ENCODE results near the gene PTPRF. TPM values are rescaled to one million over a fixed set of nuclear protein-coding genes. Genes with fewer than 3 reads are reported as not detected.

PTPRF gene
- total RNA-seq, 2 donors from 2014 or later, result 203 to 250 TPM

DNA sequence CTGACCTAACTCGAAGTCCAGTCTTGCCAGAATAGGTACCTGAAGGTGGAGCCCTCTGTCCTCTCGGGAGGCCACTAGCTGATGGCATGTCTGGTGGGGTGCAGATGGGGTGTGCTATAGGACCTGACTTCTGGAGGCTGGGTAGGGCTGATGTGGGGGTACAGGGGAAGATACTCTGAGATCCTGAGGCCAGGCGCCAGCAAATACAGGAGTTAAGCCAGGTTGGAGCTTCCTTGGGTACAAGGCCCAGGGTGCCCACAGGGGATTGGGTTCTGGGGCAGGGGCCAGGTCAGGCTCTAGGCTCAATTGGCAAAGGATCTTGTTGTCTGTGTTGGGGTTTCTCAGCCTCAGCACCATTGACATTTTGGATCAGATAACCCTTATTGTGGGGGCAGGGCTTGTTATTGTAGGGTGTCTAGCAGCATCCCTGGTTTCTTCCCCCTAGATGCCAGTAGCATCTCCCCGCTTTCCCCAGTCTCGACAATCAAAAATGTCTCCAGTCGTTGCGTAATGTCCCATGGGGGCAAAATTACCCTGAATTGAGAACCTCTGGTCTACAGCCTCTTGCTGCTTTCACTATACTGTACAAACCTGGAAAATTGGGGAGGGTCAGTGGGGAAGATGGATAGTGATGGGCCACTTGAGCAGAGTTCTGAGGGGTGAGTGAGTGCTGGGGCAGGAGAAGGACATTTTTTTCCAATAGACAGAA, 9.2 kb downstream of the PTPRF start:
- no peaks in the 10 kb centered on the region for H3K27me3 Mint-ChIP-seq (ENCODE audit: insufficient read depth)
- H3K4me1 ChIP-seq (ENCODE audit: control insufficient read depth, insufficient read depth, low read length), result no peaks in the 10 kb centered on the region
- peaks cover 32% of the 10 kb centered on the region for H3K4me1 Mint-ChIP-seq
- H3K9me3 Mint-ChIP-seq, result no peaks in the 10 kb centered on the region
- H3K36me3 ChIP-seq (ENCODE audit: control insufficient read depth, insufficient read depth, low read length), result peaks cover 34% of the 10 kb centered on the region
- H3K4me3 ChIP-seq (ENCODE audit: low read length), result no peak overlapping the region
- no peaks in the 10 kb centered on the region for H3K9me3 ChIP-seq (ENCODE audit: control insufficient read depth, low read length)
- H3K27ac Mint-ChIP-seq, result no peak overlapping the region
- peak overlapping the region; percentile 55 for H3K27ac ChIP-seq (ENCODE audit: low read depth, low read length)
- peaks cover 22% of the 10 kb centered on the region for H3K36me3 Mint-ChIP-seq (ENCODE audit: low read depth)
- H3K27me3 ChIP-seq (ENCODE audit: control insufficient read depth, insufficient read depth, low read length, poor library complexity, severe bottlenecking), result no peaks in the 10 kb centered on the region
- WGBS, 2 experiments (ENCODE audit: insufficient coverage in 1 of 2, insufficient read length in 1 of 2), result 94 to 100% methylated on average over 4 to 7 of the region's 7 CpGs
- no peak for TF ChIP-seq CTCF (conservative IDR thresholded peaks at IDR 0.05)
- DNase-seq, result no peak
- H3K4me3 Mint-ChIP-seq, result no peak overlapping the region
- H3K9ac ChIP-seq (ENCODE audit: extremely low read depth, low read length, poor library complexity, severe bottlenecking), result no peak overlapping the region

GRCh38 chr1:43540653-43541071, 10.0 kb downstream of the PTPRF start:
- Mint-ChIP-seq H3K36me3 (ENCODE audit: low read depth) (peaks cover 22% of the 10 kb centered on the region), H3K27me3 (ENCODE audit: insufficient read depth) (no peaks in the 10 kb centered on the region), H3K4me1 (peaks cover 35% of the 10 kb centered on the region), H3K4me3 (no peak overlapping the region), H3K27ac (no peak overlapping the region), H3K9me3 (no peaks in the 10 kb centered on the region)
- no peak for TF ChIP-seq CTCF (conservative IDR thresholded peaks at IDR 0.05)
- DNase-seq, result no peak
- no peaks in the 10 kb centered on the region for H3K27me3 ChIP-seq (ENCODE audit: control insufficient read depth, insufficient read depth, low read length, poor library complexity, severe bottlenecking)
- H3K4me3 ChIP-seq (ENCODE audit: low read length), result no peak overlapping the region
- peak overlapping the region; percentile 55 for H3K27ac ChIP-seq (ENCODE audit: low read depth, low read length)
- peaks cover 6% of the 10 kb centered on the region for H3K4me1 ChIP-seq (ENCODE audit: control insufficient read depth, insufficient read depth, low read length)
- peaks cover 40% of the 10 kb centered on the region for H3K36me3 ChIP-seq (ENCODE audit: control insufficient read depth, insufficient read depth, low read length)
- H3K9ac ChIP-seq (ENCODE audit: extremely low read depth, low read length, poor library complexity, severe bottlenecking), result no peak overlapping the region
- WGBS, 2 experiments (ENCODE audit: insufficient coverage in 1 of 2, insufficient read length in 1 of 2), result 83 to 91% methylated on average over 5 to 15 of the region's 15 CpGs
- no peaks in the 10 kb centered on the region for H3K9me3 ChIP-seq (ENCODE audit: control insufficient read depth, low read length)

- H3K9me3 Mint-ChIP-seq, result no peaks in the 10 kb centered on the region
- no peaks in the 10 kb centered on the region for H3K27me3 ChIP-seq (ENCODE audit: control insufficient read depth, insufficient read depth, low read length, poor library complexity, severe bottlenecking)
- H3K27ac ChIP-seq (ENCODE audit: low read depth, low read length), result peak overlapping the region; percentile 55
- no peak for TF ChIP-seq CTCF (conservative IDR thresholded peaks at IDR 0.05)
- H3K4me3 ChIP-seq (ENCODE audit: low read length), result no peak overlapping the region
- no peak overlapping the region for H3K9ac ChIP-seq (ENCODE audit: extremely low read depth, low read length, poor library complexity, severe bottlenecking)
- H3K9me3 ChIP-seq (ENCODE audit: control insufficient read depth, low read length), result no peaks in the 10 kb centered on the region
- H3K4me1 ChIP-seq (ENCODE audit: control insufficient read depth, insufficient read depth, low read length), result peaks cover 10% of the 10 kb centered on the region
- H3K27ac Mint-ChIP-seq, result no peak overlapping the region
- peaks cover 42% of the 10 kb centered on the region for H3K36me3 ChIP-seq (ENCODE audit: control insufficient read depth, insufficient read depth, low read length)
- no peaks in the 10 kb centered on the region for H3K27me3 Mint-ChIP-seq (ENCODE audit: insufficient read depth)
- 94 to 95% methylated on average over 5 of the region's 5 CpGs for WGBS, 2 experiments (ENCODE audit: insufficient coverage in 1 of 2, insufficient read length in 1 of 2)
- H3K4me1 Mint-ChIP-seq, result peaks cover 36% of the 10 kb centered on the region
- H3K4me3 Mint-ChIP-seq, result no peak overlapping the region
- no peak for DNase-seq
- peaks cover 24% of the 10 kb centered on the region for H3K36me3 Mint-ChIP-seq (ENCODE audit: low read depth)
Measured at GRCh38 chr1:43541141-43541540, 10.5 kb downstream of the PTPRF start.
